Stimulated activated CD8-positive, alpha-beta memory T cell treated with anti-CD3 and anti-CD28 coated beads, Interleukin-15, amount 100 ng/mL, for 24 hours (primary cell): ENCODE data around the gene ABCE1.

Source experiments
- DNase-seq: peaks from one replicate; pipeline ENCODE4 v3.0.0-alpha.2; 2020; ENCODE audit warnings: low read depth

Gene ABCE1

DNA sequence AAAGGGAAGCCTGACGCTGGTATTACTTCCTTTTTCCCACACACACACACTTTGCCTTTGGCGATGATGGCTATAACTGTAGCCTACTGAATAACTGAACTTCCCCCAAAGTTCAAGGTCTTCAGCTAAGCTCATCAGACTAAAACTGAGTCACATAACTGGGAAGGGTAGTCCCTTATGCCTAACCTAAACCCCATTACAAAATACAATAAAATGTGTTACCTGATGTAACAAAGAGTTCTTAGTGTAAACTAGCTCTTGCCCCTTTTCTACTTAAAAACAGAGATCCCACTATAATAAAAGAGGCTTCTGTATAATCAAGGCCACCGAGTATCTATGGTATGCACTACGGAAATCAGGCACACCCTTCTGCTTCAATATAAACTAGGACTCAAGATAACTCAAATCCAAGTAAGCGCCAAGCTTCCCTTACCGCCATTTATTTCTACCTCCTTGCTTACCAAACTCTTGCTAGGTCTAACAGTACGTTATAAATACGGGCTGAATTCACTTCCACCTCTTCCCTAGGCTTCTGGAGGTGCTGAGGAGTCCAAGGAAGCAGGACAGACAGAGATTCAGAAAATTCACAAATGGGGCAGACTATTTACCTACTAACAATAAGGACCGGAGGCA, 79.9 kb downstream of the ABCE1 start:
- DNase-seq = no peak

DNA sequence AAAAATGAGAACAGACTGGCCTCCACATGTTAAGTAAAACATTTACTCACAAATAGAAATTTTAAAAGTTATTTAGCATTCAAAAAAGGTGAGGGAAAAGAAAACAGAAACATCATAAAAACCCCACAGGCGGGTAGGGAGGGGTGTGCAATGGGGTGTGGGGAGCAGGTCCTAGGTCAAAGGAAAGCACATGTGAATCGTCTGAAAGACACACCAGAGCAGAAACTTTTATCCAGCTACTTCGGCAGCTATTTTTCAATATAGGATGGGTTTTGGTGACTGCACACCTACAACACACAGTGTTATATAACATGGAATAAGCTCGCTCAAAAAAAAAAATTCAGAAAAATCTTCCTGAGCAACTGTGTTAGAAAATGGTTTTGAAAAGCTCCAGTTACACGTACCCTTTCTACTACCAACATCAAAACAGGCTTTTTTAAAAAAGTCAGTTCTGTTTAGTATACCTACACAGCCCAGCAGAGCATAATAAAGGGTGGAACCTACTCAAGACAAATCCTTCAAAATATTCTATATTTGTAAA, 80.7 kb downstream of the ABCE1 start:
- DNase-seq = no peak
